Erythroblast (primary cell): Measurements from ENCODE around the gene ZDHHC9.

Experiments used
- DNase-seq, 2 experiments: peaks; one replicate each; lab custom pipeline; 2025; lab: John Stamatoyannopoulos, UW
- GATA1 ChIP-seq: IDR thresholded peaks from 2 replicates; pipeline ENCODE4 v1.6.1; 2011; ENCODE audit warnings: low read depth, mild to moderate bottlenecking, control low read depth, low read length, moderate library complexity
- POLR2A ChIP-seq: IDR thresholded peaks from 2 replicates; pipeline ENCODE4 v1.6.1; 2011; ENCODE audit warnings: mild to moderate bottlenecking, low read length

ZDHHC9 gene

GRCh38 chrX:129800186-129800585 is 43.5 kb downstream of the ZDHHC9 start:
- no peak for DNase-seq
- no peak for TF ChIP-seq POLR2A
- TF ChIP-seq GATA1 = no peak

DNA sequence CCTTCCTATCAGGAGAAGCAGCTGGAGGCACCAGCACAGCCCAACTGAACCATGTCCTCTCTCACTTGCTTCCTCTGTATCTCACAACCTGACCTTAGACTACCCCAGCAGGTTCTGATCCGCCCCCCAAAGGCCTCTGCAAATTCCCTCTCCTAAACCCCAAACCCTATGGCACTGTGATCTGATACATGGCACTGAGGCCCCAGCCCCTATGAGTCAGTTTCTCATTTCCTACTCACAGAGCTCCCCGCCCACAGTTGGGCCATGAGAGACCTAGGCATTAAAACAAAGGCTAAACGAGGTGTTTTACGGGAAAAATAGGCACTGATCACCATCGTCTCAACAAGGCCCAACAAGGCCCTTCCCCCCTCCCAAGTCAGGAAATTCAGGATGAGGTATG is 44.8 kb downstream of the ZDHHC9 start:
- TF ChIP-seq POLR2A = no peak
- TF ChIP-seq GATA1 = no peak
- DNase-seq = no peak

- no peak for DNase-seq
- no peak for TF ChIP-seq POLR2A
- TF ChIP-seq GATA1 = no peak
These were observed 45.2 kb downstream of the ZDHHC9 start for GRCh38 chrX:129798456-129798855.

- TF ChIP-seq POLR2A (no peak), GATA1 (no peak)
- no peak for DNase-seq
These were observed 46.3 kb downstream of the ZDHHC9 start for GRCh38 chrX:129797251-129797906.

DNA sequence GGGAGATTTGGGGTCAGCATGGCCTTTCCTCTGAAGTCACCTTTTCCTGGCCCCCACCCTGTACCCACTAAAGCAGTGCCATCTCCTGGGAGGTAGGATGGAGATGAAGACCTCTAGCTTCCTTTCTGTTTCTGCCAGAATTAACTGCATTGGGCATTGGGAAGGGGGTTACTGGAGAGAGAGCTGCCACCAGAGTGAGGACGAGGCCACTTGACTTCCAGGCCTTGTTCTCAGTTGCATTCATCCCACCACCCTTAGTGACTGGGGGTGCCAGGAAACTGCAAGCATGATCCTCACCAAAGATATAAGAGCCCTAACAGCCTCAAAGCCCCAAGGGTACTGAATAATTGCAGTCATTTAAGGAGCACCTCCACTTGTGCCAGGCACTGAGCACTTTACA is 48.1 kb downstream of the ZDHHC9 start:
- TF ChIP-seq POLR2A (no peak), GATA1 (no peak)
- no peak for DNase-seq

DNA sequence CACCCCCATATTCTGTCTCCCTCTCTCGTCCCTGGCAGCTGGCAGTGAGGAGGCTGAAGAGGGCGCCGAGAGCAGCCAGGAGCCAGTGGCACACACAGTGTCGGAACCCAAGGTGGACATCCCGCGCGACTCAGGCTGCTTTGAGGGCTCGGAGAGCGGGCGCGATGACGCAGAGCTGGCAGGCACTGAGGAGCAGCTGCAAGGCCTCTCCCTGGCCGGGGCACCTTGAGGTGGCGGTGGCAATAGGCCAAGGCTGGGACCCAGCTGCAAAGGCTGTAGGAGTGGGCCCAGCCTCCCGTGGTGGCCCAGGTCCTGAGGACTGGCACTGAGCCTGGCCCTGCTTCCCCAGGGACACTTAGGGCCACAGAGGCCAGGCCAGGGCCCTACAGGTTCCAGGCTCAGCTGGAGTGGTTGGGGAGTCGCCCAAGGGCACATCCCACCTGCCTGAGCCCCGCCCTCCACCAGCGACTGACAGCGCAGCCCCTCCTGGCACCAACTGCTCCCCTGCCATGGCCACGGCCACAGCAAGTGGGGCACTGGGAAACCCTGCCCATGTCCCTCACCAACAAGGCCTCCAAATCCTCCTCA is 50.0 kb downstream of the ZDHHC9 start:
- TF ChIP-seq GATA1 (no peak), POLR2A (no peak)
- no peak for DNase-seq

- no peak for DNase-seq
These were observed 50.9 kb downstream of the ZDHHC9 start for GRCh38 chrX:129792586-129793291.

DNA sequence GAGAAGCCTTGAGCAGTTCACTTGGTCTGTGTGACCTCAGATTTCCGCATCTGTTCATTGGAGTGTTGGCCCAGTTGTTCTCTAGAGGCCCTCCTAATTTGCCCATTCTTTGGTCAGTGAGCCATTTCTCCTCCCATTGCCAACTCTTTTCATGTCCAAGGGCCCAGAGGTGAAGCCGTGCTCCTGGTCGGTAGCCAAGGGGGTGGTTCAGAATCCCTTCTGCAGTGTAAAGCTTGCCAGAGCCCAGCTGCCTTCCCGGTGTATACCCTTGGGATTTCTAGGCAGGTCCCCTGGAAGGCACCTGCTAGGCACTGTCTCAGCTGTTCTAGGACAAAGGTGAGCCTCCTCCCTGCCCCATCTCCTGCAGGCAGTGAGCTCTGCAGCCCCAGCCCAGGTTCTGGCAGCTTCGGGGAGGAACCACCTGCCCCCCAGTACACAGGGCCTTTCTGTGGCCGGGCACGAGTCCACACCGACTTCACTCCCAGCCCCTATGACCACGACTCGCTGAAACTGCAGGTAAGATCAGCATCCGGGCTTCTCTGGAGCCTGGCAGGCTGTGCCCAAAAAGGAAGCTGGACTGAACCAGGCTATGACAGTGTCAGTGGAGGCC is 51.6 kb downstream of the ZDHHC9 start:
- TF ChIP-seq POLR2A (no peak), GATA1 (no peak)
- no peak for DNase-seq

More at GRCh38 chrX:129792586-129793291, 50.9 kb downstream of the ZDHHC9 start:
- TF ChIP-seq GATA1 (no peak), POLR2A (no peak)

DNA sequence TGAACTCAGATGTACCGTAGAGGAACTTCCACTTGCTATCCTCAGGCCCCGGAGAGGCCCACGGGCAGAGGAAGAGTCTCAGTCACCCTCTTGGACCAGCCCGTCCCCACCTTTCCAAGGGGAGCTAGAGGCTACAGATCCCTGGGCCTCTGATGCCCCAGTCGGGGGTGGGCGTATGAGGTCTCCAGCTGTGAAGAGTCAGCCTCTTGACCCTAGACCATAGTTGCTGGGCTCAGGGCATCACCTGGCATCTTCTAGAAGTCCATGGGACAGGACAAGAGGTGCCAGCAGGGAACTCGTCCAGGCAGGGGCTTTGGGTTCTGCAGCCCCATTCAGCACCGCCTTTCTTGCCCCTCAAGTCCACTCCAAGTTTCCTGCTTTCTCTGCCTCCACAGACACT is 52.4 kb downstream of the ZDHHC9 start:
- TF ChIP-seq POLR2A = no peak
- no peak for TF ChIP-seq GATA1
- DNase-seq = no peak

DNA sequence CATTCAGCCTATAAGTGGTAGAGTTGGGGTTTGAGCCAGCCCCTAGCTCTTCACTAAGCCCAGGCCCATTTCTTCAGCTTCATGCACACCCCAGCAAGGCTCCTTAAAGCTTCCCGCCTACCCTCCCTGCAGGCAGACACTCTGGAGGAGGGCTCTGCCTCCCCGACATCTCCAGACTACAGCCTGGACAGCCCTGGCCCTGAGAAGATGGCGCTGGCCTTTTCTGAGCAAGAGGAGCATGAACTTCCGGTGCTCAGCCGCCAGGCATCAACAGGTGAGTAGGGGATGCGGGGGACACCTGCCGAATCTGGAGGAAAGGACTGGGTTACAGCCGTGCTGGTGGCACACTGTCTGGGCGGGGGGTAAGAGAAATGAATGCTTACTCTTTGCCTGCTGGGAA is 52.9 kb downstream of the ZDHHC9 start:
- TF ChIP-seq GATA1 = no peak
- no peak for TF ChIP-seq POLR2A

GRCh38 chrX:129790146-129790545 is 53.5 kb downstream of the ZDHHC9 start:
- no peak for DNase-seq

More for the DNA sequence above, 52.9 kb downstream of the ZDHHC9 start:
- no peak for DNase-seq

GRCh38 chrX:129788527-129788926 is 55.2 kb downstream of the ZDHHC9 start:
- TF ChIP-seq POLR2A (no peak), GATA1 (no peak)
- DNase-seq = no peak

More at GRCh38 chrX:129790146-129790545, 53.5 kb downstream of the ZDHHC9 start:
- TF ChIP-seq GATA1 (no peak), POLR2A (no peak)

DNA sequence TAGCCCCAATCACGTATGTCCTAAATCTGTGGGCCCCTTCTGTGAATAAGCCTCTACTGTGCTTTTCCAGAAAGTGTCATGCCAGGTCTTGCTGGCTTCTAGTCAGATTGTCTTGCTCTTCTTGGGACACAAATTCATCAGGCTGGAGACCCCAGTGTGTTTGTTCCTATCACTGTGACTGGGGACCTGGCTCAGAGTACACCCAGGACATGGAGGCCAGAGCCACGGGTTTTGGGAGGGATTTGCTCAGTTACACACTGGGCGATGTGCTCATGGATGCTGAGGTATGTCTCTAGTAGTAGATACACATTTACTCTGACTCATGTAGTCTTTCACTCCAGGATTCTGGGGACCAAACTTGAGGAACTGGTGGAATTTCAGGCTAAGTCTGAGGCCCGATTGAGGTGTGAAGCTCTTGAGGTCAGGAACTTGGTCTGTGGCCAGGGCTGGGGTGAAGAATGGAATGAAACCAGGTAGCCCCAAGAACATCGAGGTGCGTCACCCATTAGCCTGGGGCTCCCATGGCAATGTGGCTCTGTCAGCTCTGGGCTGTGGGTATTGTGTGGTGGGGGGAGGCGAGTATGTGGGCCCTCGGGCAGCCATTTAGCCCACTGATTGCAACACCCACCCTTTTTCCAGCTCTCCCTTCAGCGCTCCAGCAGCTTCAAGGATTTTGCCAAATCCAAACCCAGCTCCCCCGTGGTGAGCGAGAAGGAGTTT is 56.2 kb downstream of the ZDHHC9 start:
- DNase-seq = no peak
- TF ChIP-seq GATA1 (no peak), POLR2A (no peak)
